ENCODE measurements around the gene ATRAID. TPM values are rescaled to one million over a fixed set of nuclear protein-coding genes. Genes with fewer than 3 reads are reported as not detected.

Gene ATRAID
- total and polyA plus RNA-seq, 2 of the 8 experiments (the other 6 are each of a cell fraction or from before 2014, with no cell fraction given), result 109 to 280 TPM

- TF ChIP-seq, protein P1, sequence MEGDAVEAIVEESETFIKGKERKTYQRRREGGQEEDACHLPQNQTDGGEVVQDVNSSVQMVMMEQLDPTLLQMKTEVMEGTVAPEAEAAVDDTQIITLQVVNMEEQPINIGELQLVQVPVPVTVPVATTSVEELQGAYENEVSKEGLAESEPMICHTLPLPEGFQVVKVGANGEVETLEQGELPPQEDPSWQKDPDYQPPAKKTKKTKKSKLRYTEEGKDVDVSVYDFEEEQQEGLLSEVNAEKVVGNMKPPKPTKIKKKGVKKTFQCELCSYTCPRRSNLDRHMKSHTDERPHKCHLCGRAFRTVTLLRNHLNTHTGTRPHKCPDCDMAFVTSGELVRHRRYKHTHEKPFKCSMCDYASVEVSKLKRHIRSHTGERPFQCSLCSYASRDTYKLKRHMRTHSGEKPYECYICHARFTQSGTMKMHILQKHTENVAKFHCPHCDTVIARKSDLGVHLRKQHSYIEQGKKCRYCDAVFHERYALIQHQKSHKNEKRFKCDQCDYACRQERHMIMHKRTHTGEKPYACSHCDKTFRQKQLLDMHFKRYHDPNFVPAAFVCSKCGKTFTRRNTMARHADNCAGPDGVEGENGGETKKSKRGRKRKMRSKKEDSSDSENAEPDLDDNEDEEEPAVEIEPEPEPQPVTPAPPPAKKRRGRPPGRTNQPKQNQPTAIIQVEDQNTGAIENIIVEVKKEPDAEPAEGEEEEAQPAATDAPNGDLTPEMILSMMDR (IDR thresholded peaks at IDR 0.05; ENCODE audit: control extremely low read depth in 1 of 3, insufficient read depth in 1 of 3, low read depth in 1 of 3, low read length in 3 of 3), result peak; percentile 86 to 98 (median 93)
- TF ChIP-seq BCL11A (IDR thresholded peaks at IDR 0.05; ENCODE audit: low read depth in 2 of 2, low read length in 2 of 2), result no peak
- no peak for TF ChIP-seq SP2 (IDR thresholded peaks at IDR 0.05; ENCODE audit: low read length)
- no peak for TF ChIP-seq PHF8 (conservative IDR thresholded peaks at IDR 0.05; ENCODE audit: low read depth, low read length)
These were observed 38.2 kb downstream of the ATRAID start (continued) for GRCh38 chr2:27249891-27250651.

All from H1 (cell line).